ENCODE data around the gene HPCAL1. TPM values are rescaled to one million over a fixed set of nuclear protein-coding genes. Genes with fewer than 3 reads are reported as not detected.

HPCAL1 gene
- total RNA-seq, 1 donor from 2014 or later, result 13.1 TPM

- Mint-ChIP-seq H3K4me1 (ENCODE audit: low read depth, unreplicated experiment) (peaks cover 2% of the 10 kb centered on the region), H3K27me3 (ENCODE audit: unreplicated experiment) (peaks cover 10% of the 10 kb centered on the region), H3K36me3 (ENCODE audit: unreplicated experiment) (peaks cover 7% of the 10 kb centered on the region), H3K9me3 (ENCODE audit: unreplicated experiment) (peaks cover 5% of the 10 kb centered on the region), H3K4me3 (ENCODE audit: unreplicated experiment) (no peak overlapping the region), H3K27ac (ENCODE audit: unreplicated experiment) (no peak overlapping the region)
- DNase-seq, result no peak
- no peak for TF ChIP-seq CTCF (IDR thresholded peaks at IDR 0.05; ENCODE audit: partially characterized antibody, unreplicated experiment)
These were observed 3.0 kb downstream of the HPCAL1 start for GRCh38 chr2:10305715-10306114.

- no peak for DNase-seq
- Mint-ChIP-seq H3K4me1 (ENCODE audit: low read depth, unreplicated experiment) (peaks cover 2% of the 10 kb centered on the region), H3K4me3 (ENCODE audit: unreplicated experiment) (no peak overlapping the region), H3K36me3 (ENCODE audit: unreplicated experiment) (peaks cover 7% of the 10 kb centered on the region), H3K27ac (ENCODE audit: unreplicated experiment) (no peak overlapping the region), H3K9me3 (ENCODE audit: unreplicated experiment) (peaks cover 5% of the 10 kb centered on the region), H3K27me3 (ENCODE audit: unreplicated experiment) (peaks cover 10% of the 10 kb centered on the region)
- TF ChIP-seq CTCF (IDR thresholded peaks at IDR 0.05; ENCODE audit: partially characterized antibody, unreplicated experiment), result no peak
These were observed 4.3 kb downstream of the HPCAL1 start for GRCh38 chr2:10306901-10307463.

- no peak for TF ChIP-seq CTCF (IDR thresholded peaks at IDR 0.05; ENCODE audit: partially characterized antibody, unreplicated experiment)
- Mint-ChIP-seq H3K27ac (ENCODE audit: unreplicated experiment) (no peak overlapping the region), H3K36me3 (ENCODE audit: unreplicated experiment) (peaks cover 7% of the 10 kb centered on the region), H3K4me1 (ENCODE audit: low read depth, unreplicated experiment) (peaks cover 2% of the 10 kb centered on the region), H3K4me3 (ENCODE audit: unreplicated experiment) (no peak overlapping the region), H3K9me3 (ENCODE audit: unreplicated experiment) (peaks cover 5% of the 10 kb centered on the region), H3K27me3 (ENCODE audit: unreplicated experiment) (peaks cover 10% of the 10 kb centered on the region)
- DNase-seq, result no peak
These were observed 5.0 kb downstream of the HPCAL1 start for GRCh38 chr2:10307561-10308156.

- peaks cover 6% of the 10 kb centered on the region for H3K27me3 Mint-ChIP-seq (ENCODE audit: unreplicated experiment)
- H3K4me3 Mint-ChIP-seq (ENCODE audit: unreplicated experiment), result no peak overlapping the region
- no peak for TF ChIP-seq CTCF (IDR thresholded peaks at IDR 0.05; ENCODE audit: partially characterized antibody, unreplicated experiment)
- no peak for DNase-seq
- peaks cover 2% of the 10 kb centered on the region for H3K4me1 Mint-ChIP-seq (ENCODE audit: low read depth, unreplicated experiment)
- peaks cover 5% of the 10 kb centered on the region for H3K9me3 Mint-ChIP-seq (ENCODE audit: unreplicated experiment)
- no peak overlapping the region for H3K27ac Mint-ChIP-seq (ENCODE audit: unreplicated experiment)
- H3K36me3 Mint-ChIP-seq (ENCODE audit: unreplicated experiment), result peaks cover 7% of the 10 kb centered on the region
These were observed 6.2 kb downstream of the HPCAL1 start for GRCh38 chr2:10308866-10309265.

GRCh38 chr2:10309286-10309685 is 6.6 kb downstream of the HPCAL1 start:
- H3K9me3 Mint-ChIP-seq (ENCODE audit: unreplicated experiment), result peaks cover 5% of the 10 kb centered on the region
- H3K4me1 Mint-ChIP-seq (ENCODE audit: low read depth, unreplicated experiment), result peaks cover 2% of the 10 kb centered on the region
- peaks cover 7% of the 10 kb centered on the region for H3K36me3 Mint-ChIP-seq (ENCODE audit: unreplicated experiment)
- no peak for DNase-seq
- TF ChIP-seq CTCF (IDR thresholded peaks at IDR 0.05; ENCODE audit: partially characterized antibody, unreplicated experiment), result no peak
- peaks cover 6% of the 10 kb centered on the region for H3K27me3 Mint-ChIP-seq (ENCODE audit: unreplicated experiment)
- H3K4me3 Mint-ChIP-seq (ENCODE audit: unreplicated experiment), result no peak overlapping the region
- no peak overlapping the region for H3K27ac Mint-ChIP-seq (ENCODE audit: unreplicated experiment)

Measured in glutamatergic neuron (in vitro differentiated cells).